Measurements from ENCODE around the gene CRLF3.

DNA sequence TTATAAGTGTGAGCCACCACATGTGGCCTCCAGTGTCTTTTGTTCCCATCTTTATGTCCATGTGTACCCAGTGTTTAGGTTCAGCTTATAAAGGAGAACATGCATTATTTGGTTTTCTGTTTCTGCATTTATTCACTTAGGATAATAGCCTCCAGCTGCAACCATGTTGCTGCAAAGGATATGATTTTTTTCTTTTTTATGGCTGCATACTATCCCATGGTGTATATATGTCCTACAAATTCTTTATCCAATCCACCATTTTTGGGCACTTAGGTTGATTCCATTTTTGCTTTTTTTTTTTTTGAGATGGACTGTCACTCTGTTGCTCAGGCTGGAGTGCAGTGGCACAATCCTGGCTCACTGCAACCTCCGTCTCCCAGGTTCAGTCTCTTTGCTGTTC lies 40.1 kb upstream of the CRLF3 start:
- TF ChIP-seq POLR2A (IDR thresholded peaks at IDR 0.05; ENCODE audit: low read length) (no peak), GATA1 (IDR thresholded peaks at IDR 0.05; ENCODE audit: low read depth, low read length) (no peak)

Measured in erythroblast (primary cell).